HepG2 (cell line): ENCODE measurements around the gene ELF2. TPM values are rescaled to one million over a fixed set of nuclear protein-coding genes. Genes with fewer than 3 reads are reported as not detected.

Experiments
- ATF1 ChIP-seq: IDR thresholded peaks from 2 replicates; pipeline ENCODE4 v1.6.1; 2016; ENCODE audit warnings: mild to moderate bottlenecking, control low read depth
- E2F5 ChIP-seq: sonication (generic); formaldehyde crosslinking; conservative IDR thresholded peaks from 2 replicates; pipeline ENCODE4 v1.4.0; 2020; ENCODE audit warnings: missing genetic modification reagents
- ELK4 ChIP-seq: sonication (generic); formaldehyde crosslinking; IDR thresholded peaks from 2 replicates; pipeline ENCODE4 v1.9.0; 2021; ENCODE audit warnings: missing genetic modification reagents, borderline replicate concordance
- KLF15 ChIP-seq: sonication (generic); formaldehyde crosslinking; IDR thresholded peaks from 2 replicates; pipeline ENCODE4 v1.8.1; 2023; ENCODE audit warnings: borderline replicate concordance, mild to moderate bottlenecking, inconsistent platforms, missing genetic modification reagents, mixed read lengths
- SKIL ChIP-seq: sonication (generic); formaldehyde crosslinking; IDR thresholded peaks from 2 replicates; pipeline ENCODE4 v1.8.0; 2022; ENCODE audit warnings: missing genetic modification reagents, mild to moderate bottlenecking, moderate library complexity, borderline replicate concordance
- SOX6 ChIP-seq, 2 experiments: fragments of 450-650 bp in 1 of 2; sonication (generic) in 1 of 2; formaldehyde crosslinking in 1 of 2; IDR thresholded peaks; 2 replicates each; pipeline versions ENCODE4 v1.4.0 to v1.6.1; 2017 to 2020; ENCODE audit warnings: antibody characterized with exemption in 1 of 2, mild to moderate bottlenecking in 1 of 2, missing genetic modification reagents in 1 of 2
- SUZ12 ChIP-seq: fragments of 150-350 bp; IDR thresholded peaks from 2 replicates; pipeline ENCODE4 v1.6.1; 2014; ENCODE audit warnings: low read depth, low read length
- TBX3 ChIP-seq: fragments of 450-650 bp; IDR thresholded peaks from 2 replicates; pipeline ENCODE4 v1.6.1; 2017; ENCODE audit warnings: antibody characterized with exemption, mild to moderate bottlenecking, inconsistent platforms, borderline replicate concordance
- TEAD3 ChIP-seq: optimal IDR thresholded peaks from 2 replicates; pipeline ENCODE3; 2016; ENCODE audit warnings: borderline replicate concordance
- TOPORS ChIP-seq: sonication (generic); formaldehyde crosslinking; IDR thresholded peaks from 2 replicates; pipeline ENCODE4 v1.8.0; 2023; ENCODE audit warnings: mild to moderate bottlenecking, missing genetic modification reagents
- ZFP91 ChIP-seq: sonication (generic); formaldehyde crosslinking; IDR thresholded peaks from 2 replicates; pipeline ENCODE4 v1.9.0; 2022; ENCODE audit warnings: missing genetic modification reagents, mild to moderate bottlenecking, borderline replicate concordance
- ZNF225 ChIP-seq: sonication (generic); formaldehyde crosslinking; IDR thresholded peaks from 2 replicates; pipeline ENCODE4 v1.4.0; 2020; ENCODE audit warnings: mild to moderate bottlenecking, missing genetic modification reagents
- ZNF543 ChIP-seq: sonication (generic); formaldehyde crosslinking; IDR thresholded peaks from 2 replicates; pipeline ENCODE4 v1.4.0; 2020; ENCODE audit warnings: mild to moderate bottlenecking, missing genetic modification reagents
- ZNF710 ChIP-seq: sonication (generic); formaldehyde crosslinking; IDR thresholded peaks from 2 replicates; pipeline ENCODE4 v1.5.0; 2020; ENCODE audit warnings: mild to moderate bottlenecking, missing genetic modification reagents, borderline replicate concordance
- ZSCAN29 ChIP-seq: sonication (generic); formaldehyde crosslinking; conservative IDR thresholded peaks from 2 replicates; pipeline ENCODE4 v1.4.0; 2020; ENCODE audit warnings: mild to moderate bottlenecking, missing genetic modification reagents
- ZSCAN31 ChIP-seq: sonication (generic); formaldehyde crosslinking; IDR thresholded peaks from 2 replicates; pipeline ENCODE4 v1.5.0; 2020; ENCODE audit warnings: low read depth, mild to moderate bottlenecking, missing genetic modification reagents
- polyA plus RNA-seq, 8 experiments: library from polyadenylated mRNA; depleted of rRNA in 3 of 8; stranded (reverse) in 7 of 8; unstranded in 1 of 8; fragments of >200 nt; fragmentation: Illumina TruSeq in 4 of 8; extraction: Trizol in 4 of 8; gene quantifications; 2 replicates each; pipeline versions ENCODE4 v1.2.1 to v1.2.3, GENCODE V29; 2011 to 2016; ENCODE audit warnings: low read depth in 4 of 8, missing spikeins in 1 of 8, mixed read lengths in 1 of 8; ENCODE audit not compliant: insufficient read depth in 1 of 8
- total RNA-seq, 5 experiments: library from RNA; depleted of rRNA; stranded (reverse); fragments of >200 nt; fragmentation: Illumina TruSeq; extraction: Trizol; gene quantifications; 2 replicates each; pipeline ENCODE4 v1.2.3, GENCODE V29; 2016; ENCODE audit warnings: low read depth in 1 of 5
- TF ChIP-seq, protein P1 (sequence below): sonication (generic); formaldehyde crosslinking; IDR thresholded peaks from 2 replicates; pipeline ENCODE4 v1.8.0; 2022; ENCODE audit warnings: missing genetic modification reagents, low read depth, mild to moderate bottlenecking, borderline replicate concordance

The ELF2 gene
- total and polyA plus RNA-seq, 2 of the 13 experiments (the other 11 are each of a cell fraction or from before 2014, with no cell fraction given) = 28.6 to 35.4 TPM

DNA sequence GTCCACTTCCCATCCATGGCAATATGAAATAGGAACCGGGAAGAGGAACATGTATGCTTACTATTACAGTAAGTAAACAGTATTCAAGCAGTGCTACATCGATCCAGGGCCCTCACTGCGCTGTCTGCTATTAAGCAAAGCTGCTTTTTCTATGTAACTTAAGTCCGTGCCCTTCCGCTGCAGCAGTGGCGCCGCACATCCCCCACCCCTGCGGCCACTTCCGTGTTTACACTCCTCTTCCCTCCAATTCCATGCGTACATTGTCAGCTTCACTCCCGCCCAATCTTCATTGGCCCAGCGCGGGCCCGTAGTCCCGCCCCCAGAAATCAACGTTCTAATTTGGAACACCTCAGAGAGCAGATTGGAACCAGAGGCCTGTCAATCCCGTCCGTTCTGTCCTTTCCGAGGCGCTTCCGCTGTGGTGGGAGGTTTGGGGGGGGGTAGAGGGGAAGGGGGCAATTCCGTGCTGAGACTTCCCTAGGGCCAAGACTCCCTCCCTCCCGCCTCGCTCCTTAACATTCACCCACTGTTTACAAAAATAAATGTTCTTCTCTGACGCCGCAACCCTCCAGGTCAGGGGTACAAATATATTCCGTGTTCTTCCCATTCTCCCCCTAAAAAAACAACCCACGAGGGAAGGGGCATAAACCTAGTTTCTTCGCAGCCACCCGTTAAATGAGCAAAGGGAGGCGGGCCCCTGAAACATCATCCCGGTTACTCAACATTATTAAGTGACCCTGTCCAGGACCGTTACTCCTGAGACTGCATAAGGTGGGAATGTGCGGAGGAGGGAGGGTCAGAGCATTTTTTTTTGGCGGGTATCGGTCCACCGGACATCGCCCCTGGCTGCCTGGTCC lies 94.0 kb downstream of the ELF2 start (continued):
- no peak; the same call in 1 of the 2 replicates for TF ChIP-seq ZNF710 (CRISPR knock-in tag)
- TF ChIP-seq KLF15 (CRISPR knock-in tag) = 0 out of 2 replicates have a peak, but pooled peaks have one; percentile 39
- TF ChIP-seq ZSCAN31 (CRISPR knock-in tag) = peak; percentile 52; the same call in 1 of the 2 replicates
- TF ChIP-seq TBX3 = no peak
- TF ChIP-seq E2F5 (CRISPR knock-in tag) = 0 out of 2 replicates have a peak, but pooled peaks have one; percentile 49
- TF ChIP-seq SUZ12 = no peak
- TF ChIP-seq ZFP91 (CRISPR knock-in tag) = no peak
- no peak for TF ChIP-seq ZNF225 (CRISPR knock-in tag)
- TF ChIP-seq ELK4 (CRISPR knock-in tag) = no peak
- no peak for TF ChIP-seq ZNF543 (CRISPR knock-in tag)
- TF ChIP-seq ZSCAN29 = no peak
- TF ChIP-seq TEAD3 (CRISPR knock-in tag) = peak; percentile 71
- peak; percentile 83 for TF ChIP-seq ATF1
- TF ChIP-seq SOX6 (IDR thresholded peaks at IDR 0.05) = no peak
- peak; percentile 77 for TF ChIP-seq SOX6 (CRISPR knock-in tag; IDR thresholded peaks at IDR 0.05)
- 0 out of 2 replicates have a peak, but pooled peaks have one; percentile 57 for TF ChIP-seq TOPORS (CRISPR knock-in tag)
- TF ChIP-seq, protein P1, sequence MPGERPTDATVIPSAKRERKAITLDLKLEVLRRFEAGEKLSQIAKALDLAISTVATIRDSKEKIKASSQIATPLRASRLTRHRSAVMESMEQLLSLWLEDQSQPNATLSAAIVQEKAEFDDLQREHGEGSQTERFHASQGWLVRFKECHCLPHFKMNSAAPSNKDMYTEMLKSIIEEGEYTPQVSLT = no peak
- peak; percentile 51; the same call in 1 of the 2 replicates for TF ChIP-seq SKIL
